ENCODE measurements around the gene SHROOM4. TPM values are rescaled to one million over a fixed set of nuclear protein-coding genes. Genes with fewer than 3 reads are reported as not detected.

The SHROOM4 gene
- total RNA-seq, 4 donors from 2014 or later, result 6.3 to 54.7 (median 35.4) TPM

- ATAC-seq (ENCODE audit: low FRiP score) (no peak), DNase-seq (ENCODE audit: low spot score) (no peak)
- TF ChIP-seq CTCF (IDR thresholded peaks at IDR 0.05), result no peak
Measured at GRCh38 chrX:50779694-50780093, 34.3 kb downstream of the SHROOM4 start.

GRCh38 chrX:50778272-50778671 is 35.7 kb downstream of the SHROOM4 start:
- no peak for TF ChIP-seq CTCF (IDR thresholded peaks at IDR 0.05)
- DNase-seq (ENCODE audit: low spot score) (no peak), ATAC-seq (ENCODE audit: low FRiP score) (no peak)

- TF ChIP-seq CTCF (IDR thresholded peaks at IDR 0.05), result no peak
- ATAC-seq (ENCODE audit: low FRiP score) (no peak), DNase-seq (ENCODE audit: low spot score) (no peak)
Measured at GRCh38 chrX:50776248-50776647, 37.7 kb downstream of the SHROOM4 start.

- TF ChIP-seq CTCF (IDR thresholded peaks at IDR 0.05), result no peak
- DNase-seq (ENCODE audit: low spot score) (no peak), ATAC-seq (ENCODE audit: low FRiP score) (no peak)
Measured at GRCh38 chrX:50771382-50771781, 42.6 kb downstream of the SHROOM4 start.

- ATAC-seq (ENCODE audit: low FRiP score) (no peak), DNase-seq (ENCODE audit: low spot score) (no peak)
- TF ChIP-seq CTCF (IDR thresholded peaks at IDR 0.05), result no peak
Measured at GRCh38 chrX:50770702-50771101, 43.3 kb downstream of the SHROOM4 start.

- DNase-seq (ENCODE audit: low spot score) (no peak), ATAC-seq (ENCODE audit: low FRiP score) (no peak)
- no peak for TF ChIP-seq CTCF (IDR thresholded peaks at IDR 0.05)
Measured at GRCh38 chrX:50769389-50770063, 44.5 kb downstream of the SHROOM4 start.

GRCh38 chrX:50768801-50769200 is 45.2 kb downstream of the SHROOM4 start:
- no peak for ATAC-seq (ENCODE audit: low FRiP score)
- no peak for DNase-seq (ENCODE audit: low spot score)
- no peak for TF ChIP-seq CTCF (IDR thresholded peaks at IDR 0.05)

Measured in omental fat pad (tissue), 4 donors.